Measurements from ENCODE around the gene BBOX1.

- TF ChIP-seq CTCF (IDR thresholded peaks at IDR 0.05) (no peak), EZH2 (IDR thresholded peaks at IDR 0.05) (no peak), EZH2phosphoT487 (IDR thresholded peaks at IDR 0.05) (no peak)
Measured at GRCh38 chr11:27064086-27064485, 23.5 kb downstream of the BBOX1 start.

Data from neural progenitor cell (in vitro differentiated cells).